ENCODE data around the gene PRKCQ.
"Not testable (repeated sequence)": the region's sequence is repeated elsewhere in the genome, so short reads cannot be mapped to it uniquely, and the experiment has no call there.

The PRKCQ gene

DNA sequence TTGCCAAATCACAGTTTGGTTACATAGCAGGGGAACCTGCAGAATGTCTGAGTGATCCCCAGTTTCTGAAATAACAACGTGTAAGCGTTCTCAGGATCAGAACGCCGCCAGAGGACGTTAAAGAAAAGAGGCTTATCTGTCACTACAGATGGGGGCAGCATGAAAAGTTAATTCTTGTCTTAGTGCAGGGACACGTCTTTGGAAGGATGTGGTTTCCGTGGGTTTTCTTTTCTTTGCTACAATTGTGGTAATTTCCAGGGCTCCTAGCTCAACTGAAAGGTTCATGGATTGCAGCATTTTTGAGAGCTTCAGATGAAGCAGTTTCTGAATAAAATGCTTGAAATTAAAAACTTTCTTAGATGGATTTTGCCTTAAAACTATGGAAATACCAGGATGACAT is 106.6 kb downstream of the PRKCQ start:
- TF ChIP-seq, protein P1, sequence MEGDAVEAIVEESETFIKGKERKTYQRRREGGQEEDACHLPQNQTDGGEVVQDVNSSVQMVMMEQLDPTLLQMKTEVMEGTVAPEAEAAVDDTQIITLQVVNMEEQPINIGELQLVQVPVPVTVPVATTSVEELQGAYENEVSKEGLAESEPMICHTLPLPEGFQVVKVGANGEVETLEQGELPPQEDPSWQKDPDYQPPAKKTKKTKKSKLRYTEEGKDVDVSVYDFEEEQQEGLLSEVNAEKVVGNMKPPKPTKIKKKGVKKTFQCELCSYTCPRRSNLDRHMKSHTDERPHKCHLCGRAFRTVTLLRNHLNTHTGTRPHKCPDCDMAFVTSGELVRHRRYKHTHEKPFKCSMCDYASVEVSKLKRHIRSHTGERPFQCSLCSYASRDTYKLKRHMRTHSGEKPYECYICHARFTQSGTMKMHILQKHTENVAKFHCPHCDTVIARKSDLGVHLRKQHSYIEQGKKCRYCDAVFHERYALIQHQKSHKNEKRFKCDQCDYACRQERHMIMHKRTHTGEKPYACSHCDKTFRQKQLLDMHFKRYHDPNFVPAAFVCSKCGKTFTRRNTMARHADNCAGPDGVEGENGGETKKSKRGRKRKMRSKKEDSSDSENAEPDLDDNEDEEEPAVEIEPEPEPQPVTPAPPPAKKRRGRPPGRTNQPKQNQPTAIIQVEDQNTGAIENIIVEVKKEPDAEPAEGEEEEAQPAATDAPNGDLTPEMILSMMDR (IDR thresholded peaks at IDR 0.05; ENCODE audit: low read depth, low read length), result no peak
- no peaks in the 10 kb centered on the region for H3K36me3 ChIP-seq
- no peak overlapping the region for H3K4me3 ChIP-seq (ENCODE audit: low read depth, low read length)
- no peak for DNase-seq
- no peaks in the 10 kb centered on the region for H3K9me3 ChIP-seq (ENCODE audit: severe bottlenecking)
- peaks cover 5% of the 10 kb centered on the region for H3K27me3 ChIP-seq (ENCODE audit: insufficient read depth, low read depth, severe bottlenecking)
- H3K27ac ChIP-seq, result no peak overlapping the region

GRCh38 chr10:6472710-6473005 is 107.4 kb downstream of the PRKCQ start:
- H3K9me3 ChIP-seq (ENCODE audit: severe bottlenecking); H3K27me3 ChIP-seq (ENCODE audit: insufficient read depth, low read depth, severe bottlenecking); DNase-seq; H3K4me3 ChIP-seq (ENCODE audit: low read depth, low read length); H3K36me3 ChIP-seq; H3K27ac ChIP-seq: not testable (repeated sequence)

- Histone ChIP-seq H3K36me3 (no peaks in the 10 kb centered on the region), H3K4me3 (ENCODE audit: low read depth, low read length) (no peak overlapping the region)
- no peak for DNase-seq
Measured at GRCh38 chr10:6470894-6471618, 109.0 kb downstream of the PRKCQ start.

DNA sequence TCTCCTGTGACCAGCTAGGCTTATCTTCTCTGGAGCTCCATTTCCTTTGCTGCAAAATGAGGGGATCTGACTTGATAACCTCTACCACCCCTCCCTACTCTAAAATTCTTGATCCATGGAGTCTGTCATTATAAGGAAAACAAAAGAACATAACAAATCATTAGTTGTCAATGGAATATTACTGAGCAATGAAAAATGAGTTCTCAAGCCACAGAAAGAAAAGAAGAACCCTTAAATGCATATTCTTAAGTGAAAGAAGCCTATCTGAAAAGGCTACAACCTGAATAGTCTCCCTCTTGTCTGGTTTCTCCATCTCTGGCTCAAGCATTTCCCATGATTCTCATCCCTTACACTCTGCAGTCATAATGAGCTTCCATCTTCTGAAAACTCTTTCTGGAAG is 110.4 kb downstream of the PRKCQ start:
- H3K9me3 ChIP-seq (ENCODE audit: severe bottlenecking), result no peaks in the 10 kb centered on the region
- no peak for DNase-seq
- H3K27ac ChIP-seq, result no peak overlapping the region
- TF ChIP-seq, protein P1 (IDR thresholded peaks at IDR 0.05; ENCODE audit: low read depth, low read length), result no peak
- H3K4me3 ChIP-seq (ENCODE audit: low read depth, low read length), result no peak overlapping the region
- no peaks in the 10 kb centered on the region for H3K36me3 ChIP-seq
- peaks cover 3% of the 10 kb centered on the region for H3K27me3 ChIP-seq (ENCODE audit: insufficient read depth, low read depth, severe bottlenecking)

More at GRCh38 chr10:6470894-6471618, 109.0 kb downstream of the PRKCQ start:
- TF ChIP-seq, protein P1 (IDR thresholded peaks at IDR 0.05; ENCODE audit: low read depth, low read length), result no peak
- no peaks in the 10 kb centered on the region for H3K9me3 ChIP-seq (ENCODE audit: severe bottlenecking)
- no peak overlapping the region for H3K27ac ChIP-seq
- H3K27me3 ChIP-seq (ENCODE audit: insufficient read depth, low read depth, severe bottlenecking), result peaks cover 3% of the 10 kb centered on the region

DNA sequence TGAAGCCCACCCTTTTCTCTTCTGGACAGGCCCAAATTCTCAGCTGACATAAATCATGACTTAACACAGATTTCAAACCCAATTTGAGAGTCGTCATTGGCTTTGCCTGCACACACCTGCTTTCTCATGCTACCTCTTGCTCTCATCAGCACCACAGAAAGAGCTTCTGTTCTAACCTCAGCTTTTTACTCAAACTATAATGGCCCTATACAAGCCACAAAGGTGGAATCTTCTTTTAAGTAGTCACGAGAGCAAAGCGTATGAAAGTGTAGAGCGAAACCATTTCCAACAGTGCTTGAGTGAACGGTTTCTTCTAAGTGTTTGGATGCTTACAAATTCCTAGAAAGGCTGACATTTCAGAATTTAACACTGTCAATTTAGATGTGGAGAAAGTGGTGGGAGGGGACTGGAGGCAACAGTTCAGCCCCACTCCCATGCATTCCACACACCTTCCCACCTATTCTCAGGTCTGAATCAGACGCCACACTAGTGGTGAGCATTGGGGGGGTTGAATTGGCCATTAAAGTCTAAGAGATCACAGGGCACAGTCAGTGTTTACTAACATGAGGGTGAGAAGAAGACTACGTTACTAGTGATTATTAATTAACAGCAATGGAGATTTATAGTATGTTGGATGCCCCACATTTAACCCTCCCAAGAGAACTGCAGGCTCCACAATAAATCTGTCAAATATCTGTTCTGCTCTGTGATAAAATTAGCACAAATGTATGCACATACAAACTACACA is 114.0 kb downstream of the PRKCQ start:
- TF ChIP-seq, protein P1 (IDR thresholded peaks at IDR 0.05; ENCODE audit: low read depth, low read length), result no peak
- Histone ChIP-seq H3K27me3 (ENCODE audit: insufficient read depth, low read depth, severe bottlenecking) (no peaks in the 10 kb centered on the region), H3K9me3 (ENCODE audit: severe bottlenecking) (no peaks in the 10 kb centered on the region), H3K27ac (no peak overlapping the region), H3K36me3 (no peaks in the 10 kb centered on the region), H3K4me3 (ENCODE audit: low read depth, low read length) (no peak overlapping the region)
- DNase-seq, result no peak

- Histone ChIP-seq H3K36me3 (no peaks in the 10 kb centered on the region), H3K9me3 (ENCODE audit: severe bottlenecking) (no peaks in the 10 kb centered on the region), H3K4me3 (ENCODE audit: low read depth, low read length) (no peak overlapping the region), H3K27ac (no peak overlapping the region), H3K27me3 (ENCODE audit: insufficient read depth, low read depth, severe bottlenecking) (no peaks in the 10 kb centered on the region)
- TF ChIP-seq, protein P1 (IDR thresholded peaks at IDR 0.05; ENCODE audit: low read depth, low read length), result no peak
- DNase-seq, result no peak
Measured at GRCh38 chr10:6465437-6465836, 114.6 kb downstream of the PRKCQ start.

All from WERI-Rb-1 (cell line).